K562 (cell line): Measurements from ENCODE around the gene NPM3. TPM values are rescaled to one million over a fixed set of nuclear protein-coding genes. Genes with fewer than 3 reads are reported as not detected.

ENCODE experiments used
- EHMT2 ChIP-seq: fragments of 450-650 bp; IDR thresholded peaks from 2 replicates; pipeline ENCODE4 v1.6.1; 2018; ENCODE audit warnings: antibody characterized with exemption
- ELF1 ChIP-seq: fragments of 200-800 bp; sonication (Bioruptor generic); IDR thresholded peaks from 2 replicates; pipeline ENCODE4 v1.6.1; 2016; ENCODE audit warnings: missing genetic modification characterization, missing compliant biosample characterization
- EP300 ChIP-seq: IDR thresholded peaks from 2 replicates; pipeline ENCODE4 v1.6.1; 2012; ENCODE audit warnings: low read length, improper control_type of control experiment
- HCFC1 ChIP-seq: IDR thresholded peaks from 2 replicates; pipeline ENCODE4 v1.6.1; 2012; ENCODE audit warnings: low read depth, low read length, improper control_type of control experiment
- HDAC1 ChIP-seq, 2 experiments: fragments of 450-650 bp; IDR thresholded peaks; 2 replicates each; pipeline ENCODE4 v1.6.1; 2016 to 2017; ENCODE audit warnings: inconsistent platforms in 1 of 2, mild to moderate bottlenecking in 1 of 2, moderate library complexity in 1 of 2
- ILK ChIP-seq: fragments of 450-650 bp; IDR thresholded peaks from 2 replicates; pipeline ENCODE4 v1.6.1; 2016; ENCODE audit warnings: missing genetic modification characterization, low read depth, mild to moderate bottlenecking, missing compliant biosample characterization, moderate library complexity, borderline replicate concordance
- JUN ChIP-seq, 2 experiments: sonication (generic) in 1 of 2; formaldehyde crosslinking in 1 of 2; IDR thresholded peaks; 2 replicates each; pipeline versions ENCODE4 v1.6.1 to v1.8.0; 2012 to 2022; ENCODE audit warnings: borderline replicate concordance in 2 of 2, mild to moderate bottlenecking in 2 of 2, improper control_type of control experiment in 1 of 2, low read depth in 1 of 2, low read length in 1 of 2, missing genetic modification reagents in 1 of 2
- KLF16 ChIP-seq: IDR thresholded peaks from 2 replicates; pipeline ENCODE4 v1.6.1; 2016; ENCODE audit warnings: antibody characterized with exemption
- MAFG ChIP-seq: fragments of 450-650 bp; conservative IDR thresholded peaks from 2 replicates; pipeline ENCODE4 v1.6.1; 2016; ENCODE audit warnings: missing genetic modification characterization, missing compliant biosample characterization
- NBN ChIP-seq: fragments of 450-650 bp; IDR thresholded peaks from 2 replicates; pipeline ENCODE4 v1.6.1; 2016; ENCODE audit warnings: low read depth, mild to moderate bottlenecking
- NELFE ChIP-seq: IDR thresholded peaks from 2 replicates; pipeline ENCODE4 v1.6.1; 2011; ENCODE audit warnings: mild to moderate bottlenecking; ENCODE audit not compliant: insufficient read depth, insufficient read length
- NRF1 ChIP-seq, 2 experiments: fragments of 450-650 bp; IDR thresholded peaks in 1 of 2; conservative IDR thresholded peaks in 1 of 2; 2 replicates each; pipeline ENCODE4 v1.6.1; 2014; ENCODE audit warnings: mild to moderate bottlenecking in 2 of 2
- PHF8 ChIP-seq: fragments of 200-600 bp; sonication (generic); IDR thresholded peaks from 2 replicates; pipeline ENCODE4 v1.6.1; 2012; ENCODE audit warnings: mixed run types, mild to moderate bottlenecking, inconsistent platforms, low read length, moderate library complexity, borderline replicate concordance
- PRPF4 ChIP-seq: fragments of 200-400 bp; formaldehyde crosslinking; IDR thresholded peaks from one replicate; pipeline ENCODE4 v1.6.1; 2017; ENCODE audit warnings: low read length, low read depth, mild to moderate bottlenecking; ENCODE audit not compliant: insufficient read depth, poor library complexity, severe bottlenecking
- RBM14 ChIP-seq: fragments of 200-400 bp; formaldehyde crosslinking; IDR thresholded peaks from 2 replicates; pipeline ENCODE4 v1.6.1; 2018; ENCODE audit warnings: low read depth, mild to moderate bottlenecking, low read length, moderate library complexity, borderline replicate concordance; ENCODE audit not compliant: insufficient read depth
- RBM22 ChIP-seq: fragments of 200-400 bp; formaldehyde crosslinking; IDR thresholded peaks from 2 replicates; pipeline ENCODE4 v1.6.1; 2018; ENCODE audit warnings: low read length, low read depth; ENCODE audit not compliant: poor library complexity, severe bottlenecking
- RBM34 ChIP-seq: fragments of 200-400 bp; formaldehyde crosslinking; IDR thresholded peaks from 2 replicates; pipeline ENCODE4 v1.6.1; 2018; ENCODE audit warnings: low read length, borderline replicate concordance; ENCODE audit not compliant: insufficient read depth
- TEAD1 ChIP-seq, 2 experiments: fragments of 450-650 bp in 1 of 2; sonication (generic) in 1 of 2; formaldehyde crosslinking; IDR thresholded peaks; 2 replicates each; pipeline versions ENCODE4 v1.4.0 to v1.8.0; 2020 to 2022; ENCODE audit warnings: mild to moderate bottlenecking in 2 of 2, missing genetic modification reagents in 1 of 2
- TSHZ1 ChIP-seq: fragments of 250-450 bp; sonication (Bioruptor Pico); IDR thresholded peaks from 2 replicates; pipeline ENCODE4 v1.4.0; 2020; ENCODE audit warnings: mild to moderate bottlenecking, moderate library complexity
- ZNF232 ChIP-seq: sonication (generic); formaldehyde crosslinking; IDR thresholded peaks from 2 replicates; pipeline ENCODE4 v1.8.0; 2022; ENCODE audit warnings: mild to moderate bottlenecking, missing genetic modification reagents
- ZNF766 ChIP-seq: fragments of 200-800 bp; sonication (Bioruptor generic); conservative IDR thresholded peaks from 2 replicates; pipeline ENCODE4 v1.6.1; 2016; ENCODE audit warnings: missing genetic modification characterization, missing compliant biosample characterization
- polyA plus RNA-seq, 8 experiments: library from polyadenylated mRNA; depleted of rRNA in 4 of 8; stranded (reverse) in 5 of 8; unstranded in 3 of 8; fragments of >200 nt; fragmentation: Nextera tagmentation in 2 of 8; fragmentation: Illumina TruSeq in 1 of 8; extraction: Ambion mirVana in 2 of 8; extraction: Trizol in 1 of 8; gene quantifications; 2 replicates each; pipeline versions ENCODE4 v1.2.1 to v1.2.3, GENCODE V29; 2011 to 2014; ENCODE audit warnings: inconsistent platforms in 1 of 8, missing spikeins in 1 of 8
- total RNA-seq, 7 experiments: library from RNA; depleted of rRNA in 6 of 7; stranded (reverse); fragments of >200 nt in 6 of 7; fragmentation: Illumina TruSeq in 2 of 7; extraction: Trizol in 2 of 7; gene quantifications; 2 replicates each; pipeline versions ENCODE4 v1.2.1 to v1.2.3, GENCODE V29; 2011 to 2021; ENCODE audit warnings: low replicate concordance in 1 of 7
- TF ChIP-seq, protein P1 (sequence below): IDR thresholded peaks from 2 replicates; pipeline ENCODE4 v1.6.1; 2016; ENCODE audit warnings: missing genetic modification characterization, missing compliant biosample characterization
- TF ChIP-seq, protein P2 (sequence below), 3 experiments: fragments of 200-800 bp in 1 of 3; sonication (Bioruptor generic) in 1 of 3; sonication (generic) in 1 of 3; formaldehyde crosslinking in 1 of 3; IDR thresholded peaks; 2 replicates each; pipeline versions ENCODE4 v1.6.1 to v1.8.0; 2016 to 2022; ENCODE audit warnings: mild to moderate bottlenecking in 2 of 3, missing compliant biosample characterization in 2 of 3, missing genetic modification characterization in 2 of 3, missing genetic modification reagents in 1 of 3

The NPM3 gene
- total and polyA plus RNA-seq, 9 of the 15 experiments (the other 6 are each of a cell fraction or from before 2014, with no cell fraction given), result 15.2 to 239 (median 114) TPM

DNA sequence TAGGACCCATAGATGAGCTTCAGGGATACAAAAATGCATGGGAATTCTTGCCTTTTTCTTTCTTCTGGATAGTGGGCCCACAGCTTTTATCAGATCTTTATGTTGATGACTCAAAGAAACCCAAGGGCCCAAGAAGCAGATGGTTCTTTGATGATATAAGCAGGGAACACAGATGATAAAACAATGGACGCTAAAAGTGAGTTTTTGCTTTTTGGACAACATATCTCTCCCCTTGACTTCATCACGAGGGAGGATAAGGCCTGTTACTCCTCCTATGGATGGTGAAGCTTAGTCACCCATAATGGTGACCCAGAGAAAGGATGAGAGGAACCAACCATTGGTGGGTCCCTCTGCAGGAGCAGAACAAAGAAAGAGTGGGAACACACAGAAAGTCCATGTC is 41.5 kb upstream of the NPM3 start (continued):
- no peak for TF ChIP-seq RBM34
- no peak for TF ChIP-seq ELF1 (tag)
- TF ChIP-seq PHF8, result no peak
- TF ChIP-seq EP300, result peak; percentile 81
- TF ChIP-seq, protein P1, sequence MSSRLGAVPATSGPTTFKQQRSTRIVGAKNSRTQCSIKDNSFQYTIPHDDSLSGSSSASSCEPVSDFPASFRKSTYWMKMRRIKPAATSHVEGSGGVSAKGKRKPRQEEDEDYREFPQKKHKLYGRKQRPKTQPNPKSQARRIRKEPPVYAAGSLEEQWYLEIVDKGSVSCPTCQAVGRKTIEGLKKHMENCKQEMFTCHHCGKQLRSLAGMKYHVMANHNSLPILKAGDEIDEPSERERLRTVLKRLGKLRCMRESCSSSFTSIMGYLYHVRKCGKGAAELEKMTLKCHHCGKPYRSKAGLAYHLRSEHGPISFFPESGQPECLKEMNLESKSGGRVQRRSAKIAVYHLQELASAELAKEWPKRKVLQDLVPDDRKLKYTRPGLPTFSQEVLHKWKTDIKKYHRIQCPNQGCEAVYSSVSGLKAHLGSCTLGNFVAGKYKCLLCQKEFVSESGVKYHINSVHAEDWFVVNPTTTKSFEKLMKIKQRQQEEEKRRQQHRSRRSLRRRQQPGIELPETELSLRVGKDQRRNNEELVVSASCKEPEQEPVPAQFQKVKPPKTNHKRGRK (tag), result no peak
- no peak for TF ChIP-seq ZNF232
- TF ChIP-seq EHMT2, result peak; percentile 81
- peak; percentile 86 for TF ChIP-seq ZNF766 (CRISPR knock-in tag)
- no peak for TF ChIP-seq RBM22
- peak; percentile 71 for TF ChIP-seq JUN (IDR thresholded peaks at IDR 0.05; ENCODE audit: borderline replicate concordance, low read depth, low read length)
- no peak for TF ChIP-seq JUN (CRISPR knock-in tag; IDR thresholded peaks at IDR 0.05; ENCODE audit: borderline replicate concordance)
- TF ChIP-seq TSHZ1 (CRISPR knock-in tag), result no peak
- peak in 1 of 2 experiments; percentile 20; a peak in 1 of 4 replicates for TF ChIP-seq HDAC1 (IDR thresholded peaks at IDR 0.05)
- peak; percentile 41; the same call in 1 of the 2 replicates for TF ChIP-seq MAFG (tag)
- no peak for TF ChIP-seq ILK
- no peak for TF ChIP-seq HCFC1
- TF ChIP-seq, protein P2, sequence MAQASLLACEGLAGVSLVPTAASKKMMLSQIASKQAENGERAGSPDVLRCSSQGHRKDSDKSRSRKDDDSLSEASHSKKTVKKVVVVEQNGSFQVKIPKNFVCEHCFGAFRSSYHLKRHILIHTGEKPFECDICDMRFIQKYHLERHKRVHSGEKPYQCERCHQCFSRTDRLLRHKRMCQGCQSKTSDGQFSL (CRISPR knock-in tag; IDR thresholded peaks at IDR 0.05), result no peak
- TF ChIP-seq, protein P2 (tag; IDR thresholded peaks at IDR 0.05), result no peak
- TF ChIP-seq NRF1 (conservative IDR thresholded peaks at IDR 0.05 in 1 of 2, IDR thresholded peaks at IDR 0.05 in 1 of 2), result no peak
- TF ChIP-seq PRPF4, result no peak
- no peak for TF ChIP-seq NELFE
- TF ChIP-seq NBN, result peak; percentile 55; the same call in 1 of the 2 replicates
- no peak for TF ChIP-seq RBM14
- peak; percentile 76; the same call in 1 of the 2 replicates for TF ChIP-seq KLF16
- TF ChIP-seq TEAD1 (CRISPR knock-in tag; IDR thresholded peaks at IDR 0.05), result no peak
